ENCODE measurements around the gene CACNA2D3.

The CACNA2D3 gene

DNA sequence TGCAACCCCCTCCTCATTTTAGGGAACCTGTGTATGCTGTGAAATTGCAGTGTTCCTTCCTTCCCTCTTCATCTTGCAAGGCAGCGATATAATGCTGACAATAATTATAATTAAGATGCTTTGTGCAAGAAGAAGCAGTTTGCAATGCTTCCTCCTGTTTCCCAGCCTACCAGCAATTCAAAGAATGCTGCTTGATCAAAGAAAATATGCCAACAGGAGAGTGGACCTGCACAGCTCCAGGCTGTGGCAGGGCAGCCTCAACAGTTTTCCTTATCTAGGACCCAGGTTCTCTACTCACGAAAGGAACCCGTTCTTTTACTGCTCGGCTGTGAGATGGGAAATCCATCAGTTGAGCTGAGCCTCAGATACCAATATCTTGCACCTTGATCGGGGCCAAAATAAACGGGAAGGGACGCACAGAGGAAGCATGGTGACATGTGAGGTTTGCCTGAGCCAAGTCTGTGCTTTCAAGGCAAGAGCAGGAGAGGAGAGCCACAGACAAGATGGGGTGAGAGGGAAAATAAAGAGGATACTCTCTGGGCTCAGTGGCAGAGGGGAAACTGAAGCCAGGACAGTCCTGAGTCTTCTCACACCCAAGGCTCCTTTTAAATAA lies 828.1 kb downstream of the CACNA2D3 start:
- Histone ChIP-seq H3K9ac (ENCODE audit: low read depth in 1 of 2, low read length in 2 of 2) (no peak overlapping the region), H3K27me3 (ENCODE audit: control insufficient read depth in 2 of 2, insufficient read depth in 2 of 2, low read length in 2 of 2) (no peaks in the 10 kb centered on the region), H3K4me3 (ENCODE audit: low read length in 2 of 2) (no peak overlapping the region), H3K9me3 (ENCODE audit: control insufficient read depth in 2 of 2, low read length in 2 of 2) (no peaks in the 10 kb centered on the region), H3K36me3 (ENCODE audit: control insufficient read depth in 2 of 2, insufficient read depth in 2 of 2, low read length in 2 of 2) (no peaks in the 10 kb centered on the region), H3K27ac (ENCODE audit: low read depth in 2 of 2, low read length in 2 of 2) (no peak overlapping the region), H3K4me1 (ENCODE audit: control insufficient read depth in 2 of 2, insufficient read depth in 2 of 2, low read length in 2 of 2) (no peaks in the 10 kb centered on the region)

DNA sequence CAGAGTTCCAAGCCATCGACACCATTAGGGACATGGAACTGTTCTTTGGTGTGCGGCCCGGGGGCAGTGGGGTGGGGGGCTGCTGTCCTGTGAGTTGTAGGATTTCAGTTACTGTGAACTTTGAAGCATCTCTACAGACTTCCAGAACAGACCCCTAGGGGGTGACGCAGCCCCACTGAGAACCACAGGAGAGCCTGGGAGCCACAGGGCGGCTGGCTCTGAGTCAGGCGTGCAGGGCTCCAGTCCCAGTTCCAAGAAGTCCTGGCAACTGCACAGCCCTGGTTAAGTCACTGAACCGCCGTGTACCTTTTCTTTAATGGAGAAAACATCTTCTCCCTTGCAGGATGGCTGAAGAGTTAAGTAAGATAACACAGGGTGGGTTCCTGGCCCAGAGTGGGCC lies 829.1 kb downstream of the CACNA2D3 start:
- Histone ChIP-seq H3K4me3 (ENCODE audit: low read length in 2 of 2) (no peak overlapping the region), H3K4me1 (ENCODE audit: control insufficient read depth in 2 of 2, insufficient read depth in 2 of 2, low read length in 2 of 2) (no peaks in the 10 kb centered on the region), H3K27me3 (ENCODE audit: control insufficient read depth in 2 of 2, insufficient read depth in 2 of 2, low read length in 2 of 2) (no peaks in the 10 kb centered on the region), H3K9me3 (ENCODE audit: control insufficient read depth in 2 of 2, low read length in 2 of 2) (no peaks in the 10 kb centered on the region), H3K36me3 (ENCODE audit: control insufficient read depth in 2 of 2, insufficient read depth in 2 of 2, low read length in 2 of 2) (no peaks in the 10 kb centered on the region), H3K9ac (ENCODE audit: low read depth in 1 of 2, low read length in 2 of 2) (no peak overlapping the region), H3K27ac (ENCODE audit: low read depth in 2 of 2, low read length in 2 of 2) (no peak overlapping the region)

DNA sequence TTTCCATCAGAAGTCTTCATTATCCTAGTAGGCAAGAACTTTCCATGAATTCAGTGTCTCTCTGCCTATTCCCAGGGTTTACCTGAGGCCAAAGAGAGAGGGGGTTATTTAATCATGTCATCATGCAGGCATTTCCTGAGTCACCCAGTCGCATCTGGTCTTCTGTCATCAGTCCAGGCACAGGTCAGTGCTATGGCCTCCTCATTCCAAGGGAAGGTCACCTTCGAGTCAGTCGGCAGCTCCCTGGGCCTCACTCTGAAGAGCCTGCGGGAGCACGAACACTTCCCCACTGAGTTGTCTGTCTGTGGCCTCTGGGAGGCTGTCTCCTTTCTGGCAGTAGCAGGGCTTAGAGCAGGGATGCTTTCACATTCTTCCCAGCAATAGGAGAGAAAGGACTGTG lies 831.7 kb downstream of the CACNA2D3 start:
- Histone ChIP-seq H3K27me3 (ENCODE audit: control insufficient read depth in 2 of 2, insufficient read depth in 2 of 2, low read length in 2 of 2) (no peaks in the 10 kb centered on the region), H3K27ac (ENCODE audit: low read depth in 2 of 2, low read length in 2 of 2) (no peak overlapping the region)

DNA sequence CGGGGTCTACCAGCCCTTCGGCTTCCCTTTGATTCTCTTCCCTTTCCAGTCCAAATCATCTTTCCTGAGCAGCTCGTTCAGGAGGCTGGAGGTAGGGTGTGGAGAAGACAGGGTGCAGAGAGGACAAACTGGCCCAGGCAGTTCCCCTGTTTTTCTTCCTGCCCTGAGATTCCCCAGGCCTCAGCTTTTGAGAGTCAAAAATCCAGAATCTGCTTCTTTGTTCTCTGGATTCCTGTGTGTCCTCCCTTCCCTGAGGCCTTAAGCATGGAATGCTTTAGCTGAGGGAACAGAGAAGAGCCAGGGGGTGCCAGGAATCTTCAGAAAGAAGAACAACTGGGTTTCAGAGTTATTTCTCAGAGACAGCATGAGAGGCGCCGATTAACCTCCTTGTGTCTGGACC lies 832.2 kb downstream of the CACNA2D3 start:
- H3K27ac ChIP-seq (ENCODE audit: low read depth in 2 of 2, low read length in 2 of 2): no peak overlapping the region

More for the DNA sequence above, 831.7 kb downstream of the CACNA2D3 start:
- H3K9ac ChIP-seq (ENCODE audit: low read depth in 1 of 2, low read length in 2 of 2): no peak overlapping the region
- H3K4me3 ChIP-seq (ENCODE audit: low read length in 2 of 2): no peak overlapping the region
- no peaks in the 10 kb centered on the region for H3K4me1 ChIP-seq (ENCODE audit: control insufficient read depth in 2 of 2, insufficient read depth in 2 of 2, low read length in 2 of 2)
- H3K9me3 ChIP-seq (ENCODE audit: control insufficient read depth in 2 of 2, low read length in 2 of 2): no peaks in the 10 kb centered on the region
- H3K36me3 ChIP-seq (ENCODE audit: control insufficient read depth in 2 of 2, insufficient read depth in 2 of 2, low read length in 2 of 2): no peaks in the 10 kb centered on the region

DNA sequence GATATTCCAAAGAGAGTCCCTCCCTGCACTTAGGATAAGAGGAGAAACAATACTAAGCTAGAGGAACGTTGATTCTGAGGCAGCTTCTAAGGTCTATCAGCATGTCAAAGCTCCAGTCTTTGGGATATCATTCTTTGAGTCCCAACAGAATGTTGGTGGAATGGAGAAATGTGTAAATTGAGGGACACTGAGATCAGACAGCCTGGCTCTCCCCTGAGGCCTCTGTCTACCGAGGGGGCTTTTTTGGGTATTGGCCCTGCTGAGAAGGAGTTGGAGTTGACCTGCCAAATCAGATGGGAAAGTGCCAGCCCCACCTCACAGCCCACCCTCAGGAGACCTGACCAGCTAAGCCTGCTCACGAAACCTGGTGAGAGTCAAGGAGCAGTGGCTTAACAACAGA lies 833.1 kb downstream of the CACNA2D3 start:
- H3K36me3 ChIP-seq (ENCODE audit: control insufficient read depth in 2 of 2, insufficient read depth in 2 of 2, low read length in 2 of 2): no peaks in the 10 kb centered on the region
- H3K9me3 ChIP-seq (ENCODE audit: control insufficient read depth in 2 of 2, low read length in 2 of 2): no peaks in the 10 kb centered on the region
- no peaks in the 10 kb centered on the region for H3K27me3 ChIP-seq (ENCODE audit: control insufficient read depth in 2 of 2, insufficient read depth in 2 of 2, low read length in 2 of 2)
- H3K4me1 ChIP-seq (ENCODE audit: control insufficient read depth in 2 of 2, insufficient read depth in 2 of 2, low read length in 2 of 2): no peaks in the 10 kb centered on the region
- H3K4me3 ChIP-seq (ENCODE audit: low read length in 2 of 2): no peak overlapping the region
- H3K9ac ChIP-seq (ENCODE audit: low read depth in 1 of 2, low read length in 2 of 2): no peak overlapping the region
- H3K27ac ChIP-seq (ENCODE audit: low read depth in 2 of 2, low read length in 2 of 2): no peak overlapping the region

More for the DNA sequence above, 832.2 kb downstream of the CACNA2D3 start:
- no peaks in the 10 kb centered on the region for H3K4me1 ChIP-seq (ENCODE audit: control insufficient read depth in 2 of 2, insufficient read depth in 2 of 2, low read length in 2 of 2)
- H3K9ac ChIP-seq (ENCODE audit: low read depth in 1 of 2, low read length in 2 of 2): no peak overlapping the region
- H3K9me3 ChIP-seq (ENCODE audit: control insufficient read depth in 2 of 2, low read length in 2 of 2): no peaks in the 10 kb centered on the region
- no peaks in the 10 kb centered on the region for H3K36me3 ChIP-seq (ENCODE audit: control insufficient read depth in 2 of 2, insufficient read depth in 2 of 2, low read length in 2 of 2)
- H3K4me3 ChIP-seq (ENCODE audit: low read length in 2 of 2): no peak overlapping the region
- H3K27me3 ChIP-seq (ENCODE audit: control insufficient read depth in 2 of 2, insufficient read depth in 2 of 2, low read length in 2 of 2): no peaks in the 10 kb centered on the region

DNA sequence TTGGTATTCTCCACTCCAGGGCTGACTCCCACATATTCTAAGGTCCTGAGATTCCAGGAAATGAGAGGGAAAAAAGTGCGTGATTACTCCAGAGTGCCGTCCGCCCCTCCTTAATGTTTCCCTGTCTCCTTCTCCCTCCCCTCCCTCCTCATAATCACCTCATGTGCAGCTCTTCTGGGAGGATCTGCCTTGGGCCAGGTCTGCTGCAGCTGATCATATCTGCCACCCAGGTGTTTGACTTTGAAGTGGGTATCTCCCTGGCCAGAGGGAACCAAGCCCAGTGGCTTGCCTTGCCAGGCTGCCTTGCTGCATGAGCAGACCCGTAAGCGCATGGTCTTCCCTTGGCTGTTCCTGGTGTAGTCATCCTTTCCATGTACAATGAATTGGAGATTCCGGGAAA lies 833.6 kb downstream of the CACNA2D3 start:
- Histone ChIP-seq H3K9me3 (ENCODE audit: control insufficient read depth in 2 of 2, low read length in 2 of 2) (no peaks in the 10 kb centered on the region), H3K27me3 (ENCODE audit: control insufficient read depth in 2 of 2, insufficient read depth in 2 of 2, low read length in 2 of 2) (no peaks in the 10 kb centered on the region), H3K4me3 (ENCODE audit: low read length in 2 of 2) (no peak overlapping the region), H3K4me1 (ENCODE audit: control insufficient read depth in 2 of 2, insufficient read depth in 2 of 2, low read length in 2 of 2) (no peaks in the 10 kb centered on the region), H3K27ac (ENCODE audit: low read depth in 2 of 2, low read length in 2 of 2) (no peak overlapping the region), H3K9ac (ENCODE audit: low read depth in 1 of 2, low read length in 2 of 2) (no peak overlapping the region), H3K36me3 (ENCODE audit: control insufficient read depth in 2 of 2, insufficient read depth in 2 of 2, low read length in 2 of 2) (no peaks in the 10 kb centered on the region)

DNA sequence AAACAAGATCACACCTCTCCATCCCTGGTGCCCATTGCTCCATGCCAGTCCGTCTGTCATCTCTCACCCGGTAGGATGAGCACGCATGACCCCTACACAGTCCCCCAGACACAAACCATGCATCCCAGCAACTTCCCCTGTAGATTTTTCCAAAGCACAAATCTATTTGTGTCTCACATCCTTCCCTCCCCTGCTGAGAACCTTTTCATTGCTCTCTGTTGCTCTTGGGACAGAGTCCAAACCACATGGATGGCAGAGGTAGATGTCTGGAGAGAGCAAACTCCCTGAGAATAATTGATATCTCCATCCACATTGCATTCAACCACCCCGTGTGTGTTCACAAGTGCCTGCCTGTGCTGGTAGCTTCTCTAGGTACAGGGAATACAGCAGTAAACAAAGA lies 835.4 kb downstream of the CACNA2D3 start:
- Histone ChIP-seq H3K27ac (ENCODE audit: low read depth in 2 of 2, low read length in 2 of 2) (no peak overlapping the region), H3K9me3 (ENCODE audit: control insufficient read depth in 2 of 2, low read length in 2 of 2) (no peaks in the 10 kb centered on the region), H3K4me1 (ENCODE audit: control insufficient read depth in 2 of 2, insufficient read depth in 2 of 2, low read length in 2 of 2) (no peaks in the 10 kb centered on the region), H3K4me3 (ENCODE audit: low read length in 2 of 2) (no peak overlapping the region), H3K27me3 (ENCODE audit: control insufficient read depth in 2 of 2, insufficient read depth in 2 of 2, low read length in 2 of 2) (no peaks in the 10 kb centered on the region), H3K9ac (ENCODE audit: low read depth in 1 of 2, low read length in 2 of 2) (no peak overlapping the region), H3K36me3 (ENCODE audit: control insufficient read depth in 2 of 2, insufficient read depth in 2 of 2, low read length in 2 of 2) (no peaks in the 10 kb centered on the region)

DNA sequence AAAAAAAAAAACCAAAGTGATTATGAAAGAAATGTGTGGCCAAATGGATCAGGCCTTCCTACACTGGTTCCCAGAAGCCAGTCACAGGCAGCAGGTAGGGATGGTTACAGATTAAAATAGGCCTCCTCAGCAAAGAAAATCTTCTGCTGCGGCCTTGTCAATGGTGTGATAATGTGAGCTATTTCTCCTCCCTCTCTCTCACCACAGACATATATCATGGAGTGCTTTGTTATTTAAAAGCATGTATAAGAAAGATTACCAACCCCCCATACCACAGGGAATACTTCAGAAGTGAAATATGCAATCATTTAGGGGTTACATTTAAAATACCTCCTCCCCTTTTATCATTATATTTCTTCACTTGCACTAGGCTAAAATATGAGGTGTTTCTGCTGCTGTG lies 837.7 kb downstream of the CACNA2D3 start:
- no peaks in the 10 kb centered on the region for H3K36me3 ChIP-seq (ENCODE audit: control insufficient read depth in 2 of 2, insufficient read depth in 2 of 2, low read length in 2 of 2)
- no peaks in the 10 kb centered on the region for H3K9me3 ChIP-seq (ENCODE audit: control insufficient read depth in 2 of 2, low read length in 2 of 2)
- H3K4me3 ChIP-seq (ENCODE audit: low read length in 2 of 2): no peak overlapping the region
- peaks cover 0 to 2% of the 10 kb centered on the region in 2 donors for H3K4me1 ChIP-seq (ENCODE audit: control insufficient read depth in 2 of 2, insufficient read depth in 2 of 2, low read length in 2 of 2)
- no peak overlapping the region for H3K27ac ChIP-seq (ENCODE audit: low read depth in 2 of 2, low read length in 2 of 2)
- no peak overlapping the region for H3K9ac ChIP-seq (ENCODE audit: low read depth in 1 of 2, low read length in 2 of 2)
- H3K27me3 ChIP-seq (ENCODE audit: control insufficient read depth in 2 of 2, insufficient read depth in 2 of 2, low read length in 2 of 2): no peaks in the 10 kb centered on the region

DNA sequence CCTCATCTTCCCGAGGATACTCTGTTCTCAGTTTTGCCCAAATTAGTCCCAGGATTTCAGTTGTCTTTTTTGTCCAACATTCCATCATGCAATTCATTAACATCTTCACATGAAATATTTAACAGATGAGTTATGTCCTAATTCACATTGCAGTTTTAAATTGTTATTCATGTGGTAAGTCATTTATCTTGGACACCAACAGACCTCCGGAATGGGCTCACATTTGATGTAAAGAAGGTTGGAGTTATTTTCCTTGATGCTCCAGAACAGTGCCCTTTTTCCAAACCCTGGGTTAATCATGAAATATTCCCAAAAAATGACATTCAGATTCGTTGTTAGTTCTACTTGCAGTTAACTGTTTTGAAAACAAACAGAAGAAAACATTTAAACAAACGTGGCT lies 838.3 kb downstream of the CACNA2D3 start:
- H3K9me3 ChIP-seq (ENCODE audit: control insufficient read depth in 2 of 2, low read length in 2 of 2): no peaks in the 10 kb centered on the region
- no peaks in the 10 kb centered on the region for H3K36me3 ChIP-seq (ENCODE audit: control insufficient read depth in 2 of 2, insufficient read depth in 2 of 2, low read length in 2 of 2)
- no peak overlapping the region for H3K4me3 ChIP-seq (ENCODE audit: low read length in 2 of 2)
- no peak overlapping the region for H3K9ac ChIP-seq (ENCODE audit: low read depth in 1 of 2, low read length in 2 of 2)
- no peaks in the 10 kb centered on the region for H3K27me3 ChIP-seq (ENCODE audit: control insufficient read depth in 2 of 2, insufficient read depth in 2 of 2, low read length in 2 of 2)
- no peak overlapping the region for H3K27ac ChIP-seq (ENCODE audit: low read depth in 2 of 2, low read length in 2 of 2)
- H3K4me1 ChIP-seq (ENCODE audit: control insufficient read depth in 2 of 2, insufficient read depth in 2 of 2, low read length in 2 of 2): peaks cover 0 to 2% of the 10 kb centered on the region in 2 donors

DNA sequence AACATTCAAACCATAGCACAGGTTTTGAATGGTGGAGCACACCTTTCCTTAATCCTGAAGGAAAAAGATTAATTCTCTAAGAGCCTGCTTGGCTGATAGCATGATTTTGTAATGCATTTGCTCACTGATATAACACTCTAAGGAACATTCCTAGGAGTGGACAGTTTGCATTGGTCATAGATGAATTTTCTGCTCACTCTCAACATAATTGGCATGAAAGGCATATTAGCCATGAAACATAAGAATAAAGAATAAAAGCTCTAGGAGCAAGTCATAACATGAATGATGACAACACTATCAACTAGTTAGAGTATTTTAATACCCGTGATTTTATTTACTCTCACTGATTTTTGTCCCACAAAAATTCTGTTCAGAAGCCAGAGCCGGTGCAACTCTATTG lies 839.8 kb downstream of the CACNA2D3 start:
- H3K9ac ChIP-seq (ENCODE audit: low read depth in 1 of 2, low read length in 2 of 2): no peak overlapping the region
- no peaks in the 10 kb centered on the region for H3K9me3 ChIP-seq (ENCODE audit: control insufficient read depth in 2 of 2, low read length in 2 of 2)
- no peaks in the 10 kb centered on the region for H3K36me3 ChIP-seq (ENCODE audit: control insufficient read depth in 2 of 2, insufficient read depth in 2 of 2, low read length in 2 of 2)

DNA sequence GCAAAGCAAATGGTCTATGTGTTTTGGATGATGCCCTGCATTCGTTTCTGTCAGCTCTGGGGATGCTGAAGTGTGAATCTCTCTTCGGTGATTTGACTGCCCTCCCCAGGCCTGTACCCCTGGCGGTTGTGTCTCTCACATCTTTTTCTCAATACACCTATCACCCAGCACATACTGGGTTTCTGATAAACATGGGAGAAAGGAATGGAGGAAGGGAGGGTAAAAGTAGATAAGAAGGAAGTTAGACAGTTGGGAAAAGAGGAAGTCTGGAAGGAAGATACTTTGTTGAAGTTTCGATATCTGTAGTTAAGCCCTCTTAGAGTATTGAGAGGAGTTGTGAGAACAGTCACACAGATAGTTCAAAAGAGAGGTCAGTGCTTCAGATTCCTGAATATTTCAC lies 841.3 kb downstream of the CACNA2D3 start:
- Histone ChIP-seq H3K4me1 (ENCODE audit: control insufficient read depth in 2 of 2, insufficient read depth in 2 of 2, low read length in 2 of 2) (peaks cover 4 to 10% of the 10 kb centered on the region in 2 donors), H3K9me3 (ENCODE audit: control insufficient read depth in 2 of 2, low read length in 2 of 2) (no peaks in the 10 kb centered on the region), H3K36me3 (ENCODE audit: control insufficient read depth in 2 of 2, insufficient read depth in 2 of 2, low read length in 2 of 2) (no peaks in the 10 kb centered on the region), H3K27ac (ENCODE audit: low read depth in 2 of 2, low read length in 2 of 2) (no peak overlapping the region), H3K4me3 (ENCODE audit: low read length in 2 of 2) (no peak overlapping the region), H3K9ac (ENCODE audit: low read depth in 1 of 2, low read length in 2 of 2) (no peak overlapping the region), H3K27me3 (ENCODE audit: control insufficient read depth in 2 of 2, insufficient read depth in 2 of 2, low read length in 2 of 2) (no peaks in the 10 kb centered on the region)

More for the DNA sequence above, 839.8 kb downstream of the CACNA2D3 start:
- Histone ChIP-seq H3K4me3 (ENCODE audit: low read length in 2 of 2) (no peak overlapping the region), H3K27ac (ENCODE audit: low read depth in 2 of 2, low read length in 2 of 2) (no peak overlapping the region), H3K4me1 (ENCODE audit: control insufficient read depth in 2 of 2, insufficient read depth in 2 of 2, low read length in 2 of 2) (peaks cover 4 to 7% of the 10 kb centered on the region in 2 donors), H3K27me3 (ENCODE audit: control insufficient read depth in 2 of 2, insufficient read depth in 2 of 2, low read length in 2 of 2) (no peaks in the 10 kb centered on the region)

Data from mucosa of rectum (tissue), 2 donors.